NOMO-1 treated with dmso at 0.1 percent for 144 hours (cell line): ENCODE data around the gene PPAN.

Experiments used
- DNase-seq: peaks from one replicate; lab custom pipeline; 2025; ENCODE audit not compliant: unreplicated experiment; lab: John Stamatoyannopoulos, UW

PPAN gene, protein sequence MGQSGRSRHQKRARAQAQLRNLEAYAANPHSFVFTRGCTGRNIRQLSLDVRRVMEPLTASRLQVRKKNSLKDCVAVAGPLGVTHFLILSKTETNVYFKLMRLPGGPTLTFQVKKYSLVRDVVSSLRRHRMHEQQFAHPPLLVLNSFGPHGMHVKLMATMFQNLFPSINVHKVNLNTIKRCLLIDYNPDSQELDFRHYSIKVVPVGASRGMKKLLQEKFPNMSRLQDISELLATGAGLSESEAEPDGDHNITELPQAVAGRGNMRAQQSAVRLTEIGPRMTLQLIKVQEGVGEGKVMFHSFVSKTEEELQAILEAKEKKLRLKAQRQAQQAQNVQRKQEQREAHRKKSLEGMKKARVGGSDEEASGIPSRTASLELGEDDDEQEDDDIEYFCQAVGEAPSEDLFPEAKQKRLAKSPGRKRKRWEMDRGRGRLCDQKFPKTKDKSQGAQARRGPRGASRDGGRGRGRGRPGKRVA

DNA sequence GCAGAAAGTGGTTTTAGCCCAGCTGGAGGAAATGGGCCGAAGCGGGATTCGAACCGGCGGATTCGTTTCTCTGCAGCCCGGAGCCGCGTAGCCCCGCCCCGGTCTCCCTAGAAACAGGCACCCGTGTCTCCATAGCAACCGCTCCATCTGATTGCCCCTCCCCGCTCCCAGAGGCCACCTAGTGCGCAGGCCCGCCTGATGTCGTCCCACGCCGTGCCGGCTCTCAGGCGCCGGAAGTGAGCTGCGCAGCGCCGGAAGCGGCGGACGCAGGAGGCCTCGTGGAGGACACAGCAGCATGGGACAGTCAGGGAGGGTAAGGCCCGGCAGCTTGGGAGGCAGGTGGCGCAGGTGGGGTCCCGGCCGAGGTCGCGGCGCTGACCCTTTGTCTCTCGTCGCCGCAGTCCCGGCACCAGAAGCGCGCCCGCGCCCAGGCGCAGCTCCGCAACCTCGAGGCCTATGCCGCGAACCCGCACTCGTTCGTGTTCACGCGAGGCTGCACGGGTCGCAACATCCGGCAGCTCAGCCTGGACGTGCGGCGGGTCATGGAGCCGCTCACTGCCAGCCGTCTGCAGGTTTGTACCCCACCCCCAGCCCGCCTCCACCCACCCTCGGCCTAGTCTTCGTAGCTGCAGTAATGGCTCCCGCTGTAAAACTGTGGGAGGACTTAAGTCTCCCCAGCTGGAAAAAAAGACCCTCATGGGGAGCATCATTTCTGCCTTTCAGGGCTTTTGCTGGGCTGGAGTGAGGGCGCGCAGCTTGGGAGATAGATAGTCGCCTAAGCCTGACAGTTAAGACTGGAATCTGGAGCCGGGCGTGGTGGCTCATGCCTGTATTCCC is at the start of gene PPAN:
PPAN (plus strand) TSS at position 263 of the 837 bp plus-strand sequence; CDS start at position 296, 33 bp downstream.
- DNase-seq, result peak; percentile 98

DNA sequence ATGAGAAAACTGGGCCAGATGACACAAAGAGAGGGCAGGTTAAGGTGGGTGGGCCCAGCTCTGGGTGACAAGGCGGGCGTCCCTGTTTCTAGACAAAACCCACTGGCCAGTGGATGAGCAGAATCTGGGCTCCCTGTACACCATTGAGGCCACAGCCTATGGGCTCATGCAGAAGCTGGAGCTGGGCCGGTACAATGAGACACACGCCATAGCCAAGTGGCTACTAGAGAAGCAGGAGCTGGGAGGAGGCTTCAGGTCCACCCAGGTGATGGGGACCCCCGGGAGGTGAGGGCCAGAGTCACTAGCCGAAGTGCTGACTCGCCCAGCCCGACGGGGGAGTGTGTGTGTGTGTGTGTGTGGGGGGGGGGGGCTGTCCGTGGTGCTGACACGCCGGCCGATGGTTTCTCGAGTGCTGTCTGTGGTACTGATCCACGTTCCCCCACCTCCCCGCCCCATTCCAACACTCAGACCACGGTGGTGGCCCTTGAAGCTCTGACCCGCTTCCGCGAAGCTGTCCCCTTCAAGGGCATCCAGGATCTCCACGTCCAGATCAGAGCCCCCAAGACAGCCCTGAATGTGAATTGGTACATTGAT is 44.3 kb upstream of the PPAN start:
- DNase-seq, result no peak

DNA sequence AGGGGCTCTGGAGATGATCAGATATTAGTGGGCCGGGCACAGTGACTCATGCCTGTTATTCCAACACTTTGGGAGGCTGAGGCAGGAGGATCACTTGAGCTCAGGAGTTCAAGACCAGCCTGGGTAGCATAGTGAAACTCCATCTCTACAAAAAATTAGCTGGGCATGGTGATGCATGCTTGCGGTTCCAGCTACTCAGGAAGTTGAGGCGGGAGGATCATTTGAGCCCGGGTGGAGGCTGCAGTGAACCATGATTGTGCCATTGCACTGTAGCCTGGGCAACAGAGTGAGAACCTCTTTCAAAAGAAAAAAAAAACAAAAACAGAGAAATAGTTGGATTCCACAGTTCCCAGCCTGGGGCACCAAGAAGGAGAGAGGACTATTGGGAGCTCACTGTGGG is 38.0 kb upstream of the PPAN start:
- no peak for DNase-seq

DNA sequence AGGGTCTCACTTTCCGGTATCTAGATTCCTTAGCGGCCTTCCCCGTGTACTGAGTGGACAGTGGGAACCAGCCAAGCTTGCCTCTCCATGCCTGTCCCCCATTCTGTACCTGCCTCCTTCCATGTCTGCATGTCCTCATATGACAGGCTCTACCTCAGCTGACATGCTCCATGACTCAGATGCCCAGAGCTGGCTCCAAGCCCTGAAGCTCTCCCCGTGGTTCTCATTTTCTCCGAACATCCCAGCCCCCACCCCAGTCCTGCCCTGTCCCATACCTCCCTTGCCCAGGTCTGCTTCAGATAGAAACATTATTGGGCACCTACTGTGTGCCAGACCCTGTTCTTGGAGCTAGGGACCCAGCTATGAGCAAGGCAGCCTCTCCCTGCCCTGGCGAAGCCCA is 37.1 kb upstream of the PPAN start:
- no peak for DNase-seq

DNA sequence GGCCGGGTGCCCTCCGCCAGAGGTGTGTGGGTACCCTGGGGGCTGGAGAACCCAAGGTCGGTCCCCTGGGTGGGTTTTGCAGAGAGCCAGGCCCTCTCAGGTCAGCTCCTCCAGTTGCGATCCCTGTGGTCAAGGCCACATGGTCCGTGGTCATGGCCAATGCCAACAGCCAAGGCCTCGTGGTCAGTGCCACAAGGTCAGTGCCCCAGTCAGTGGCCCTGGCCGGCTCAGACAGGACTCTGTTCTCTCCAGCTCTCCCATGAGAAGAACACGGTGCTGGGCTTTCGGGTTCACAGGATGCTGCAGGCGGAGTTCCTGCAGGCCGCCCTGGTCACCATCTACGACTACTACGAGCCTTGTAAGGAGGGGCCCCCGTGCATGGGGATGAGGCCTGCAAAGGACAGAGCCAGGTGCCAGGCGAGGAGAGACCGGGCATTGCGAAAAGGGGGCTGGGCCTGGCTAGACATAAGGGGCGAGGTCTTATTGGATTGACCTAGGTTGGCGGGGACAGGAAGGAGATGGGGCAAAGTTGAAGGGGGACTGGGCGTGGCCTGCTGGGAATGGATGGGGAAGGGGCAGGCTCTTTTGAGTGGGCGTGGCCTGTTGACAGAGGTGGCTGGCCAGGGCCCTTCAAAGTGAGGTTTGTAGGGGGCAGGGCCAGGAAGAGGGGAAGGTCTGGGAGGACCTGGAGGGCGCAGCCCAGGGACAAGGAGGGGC is 35.3 kb upstream of the PPAN start:
- no peak for DNase-seq

DNA sequence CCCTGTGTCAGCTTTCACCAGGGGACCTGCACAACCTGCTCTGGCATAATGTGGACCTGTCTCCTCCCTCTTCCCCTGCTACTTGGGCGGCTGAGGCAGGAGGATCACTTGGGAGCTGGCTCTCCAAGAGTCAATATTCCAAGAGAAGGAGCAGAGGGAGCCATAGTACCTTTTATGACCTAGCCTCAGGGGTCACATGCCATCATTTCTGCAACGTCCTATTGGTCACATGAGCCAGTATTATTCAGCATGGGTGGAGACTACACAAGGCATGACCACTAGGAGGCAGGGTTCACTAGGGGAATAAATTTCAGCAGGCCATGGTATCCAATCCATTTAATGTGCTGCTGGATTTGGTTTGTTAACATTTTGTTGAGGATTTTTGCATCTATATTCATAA is 32.0 kb upstream of the PPAN start:
- DNase-seq, result no peak

DNA sequence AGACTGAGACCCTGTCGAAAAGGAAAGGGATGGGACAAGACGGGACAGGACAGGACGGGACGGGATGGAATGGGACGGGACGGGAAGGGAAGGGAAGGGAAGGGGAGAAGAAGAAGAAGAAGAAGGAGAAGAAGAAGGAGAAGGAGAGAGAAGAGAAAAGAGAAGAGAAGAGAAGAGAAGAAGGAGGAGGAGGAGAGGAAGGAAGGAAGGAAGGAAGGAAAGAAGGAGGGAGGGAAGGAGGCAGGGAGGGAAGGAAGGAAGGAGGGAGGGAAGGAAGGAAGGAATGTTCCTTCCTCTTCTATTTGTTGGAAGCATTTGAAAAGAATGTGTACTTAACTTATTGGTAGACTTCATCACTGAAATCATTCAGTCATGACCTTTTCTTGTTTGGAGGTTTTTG is 29.6 kb upstream of the PPAN start:
- no peak for DNase-seq

DNA sequence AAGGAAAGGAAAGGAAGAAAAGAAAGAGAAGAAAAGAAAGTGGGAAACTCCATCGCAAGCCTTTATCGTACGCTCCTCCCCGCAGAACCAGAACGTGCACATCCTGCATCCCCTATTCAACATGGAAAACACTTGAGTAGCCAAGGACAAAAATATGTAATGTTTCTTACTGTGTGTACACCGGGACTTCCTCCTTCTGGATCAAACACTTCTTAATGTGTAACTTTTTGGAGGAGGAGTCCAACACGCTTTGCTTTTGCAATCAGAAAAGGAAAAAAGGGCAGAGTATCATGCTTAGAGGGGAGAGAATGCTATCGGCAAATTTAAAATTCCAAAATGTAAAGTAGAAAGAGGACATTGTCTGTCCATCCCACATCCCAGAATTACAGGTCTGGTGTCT is 27.8 kb upstream of the PPAN start:
- DNase-seq, result no peak

DNA sequence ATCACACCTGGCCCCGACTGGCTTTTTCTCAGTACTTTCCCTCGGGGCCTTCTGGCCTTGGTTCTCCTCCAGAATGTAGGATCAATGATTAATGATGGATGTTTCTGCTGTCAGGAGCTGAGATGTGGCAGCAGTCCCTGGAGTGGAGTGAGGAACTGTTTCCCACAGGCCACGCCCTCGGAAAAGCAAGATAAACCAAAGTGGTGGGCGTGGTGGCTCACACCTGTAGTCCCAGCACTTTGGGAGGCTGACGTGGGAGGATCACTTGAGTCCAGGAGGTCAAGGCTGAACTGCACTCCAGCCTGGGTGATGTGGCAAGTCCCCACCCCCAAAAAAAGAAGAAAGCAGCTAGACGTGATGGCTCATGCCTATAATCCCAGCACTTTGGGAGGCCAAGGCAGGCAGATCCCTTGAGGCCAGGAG is 27.1 kb upstream of the PPAN start:
- no peak for DNase-seq

DNA sequence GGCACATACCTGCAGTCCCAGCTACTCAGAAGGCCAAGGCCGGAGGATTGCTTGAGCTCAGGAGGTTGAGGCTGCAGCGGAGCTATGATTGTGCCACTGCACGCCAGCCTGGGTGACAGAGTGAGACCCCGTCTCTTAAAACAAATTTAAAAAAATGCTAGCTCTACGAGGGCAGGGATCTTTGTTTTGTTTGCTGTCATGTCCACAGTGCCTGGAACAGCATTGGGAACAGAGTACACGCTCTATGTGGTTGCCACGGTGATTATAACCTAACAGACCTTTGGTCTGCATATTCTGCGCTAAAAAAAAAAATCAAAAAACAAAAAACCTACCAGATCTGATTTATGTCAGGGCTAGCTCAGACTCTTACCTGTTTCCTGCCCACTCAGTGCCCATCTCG is 22.3 kb upstream of the PPAN start:
- DNase-seq, result no peak

DNA sequence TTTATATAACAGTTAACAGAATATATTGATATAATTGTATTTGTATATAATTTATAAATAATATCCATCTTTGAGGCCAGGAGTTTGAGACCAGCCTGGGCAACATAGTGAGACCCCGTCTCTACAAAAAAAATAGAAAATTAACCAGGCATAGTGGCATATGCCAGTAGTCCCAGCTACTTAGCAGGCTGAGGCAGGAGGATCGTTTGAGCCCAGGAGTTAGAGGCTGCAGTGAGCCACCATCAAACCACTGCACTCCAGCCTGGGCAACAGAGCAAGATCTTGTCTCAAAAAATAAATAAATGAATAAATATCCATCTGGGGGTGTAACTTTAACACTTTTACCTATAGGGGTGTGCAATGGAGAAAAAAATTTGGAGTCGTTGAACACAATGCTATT is 21.4 kb upstream of the PPAN start:
- DNase-seq, result no peak

DNA sequence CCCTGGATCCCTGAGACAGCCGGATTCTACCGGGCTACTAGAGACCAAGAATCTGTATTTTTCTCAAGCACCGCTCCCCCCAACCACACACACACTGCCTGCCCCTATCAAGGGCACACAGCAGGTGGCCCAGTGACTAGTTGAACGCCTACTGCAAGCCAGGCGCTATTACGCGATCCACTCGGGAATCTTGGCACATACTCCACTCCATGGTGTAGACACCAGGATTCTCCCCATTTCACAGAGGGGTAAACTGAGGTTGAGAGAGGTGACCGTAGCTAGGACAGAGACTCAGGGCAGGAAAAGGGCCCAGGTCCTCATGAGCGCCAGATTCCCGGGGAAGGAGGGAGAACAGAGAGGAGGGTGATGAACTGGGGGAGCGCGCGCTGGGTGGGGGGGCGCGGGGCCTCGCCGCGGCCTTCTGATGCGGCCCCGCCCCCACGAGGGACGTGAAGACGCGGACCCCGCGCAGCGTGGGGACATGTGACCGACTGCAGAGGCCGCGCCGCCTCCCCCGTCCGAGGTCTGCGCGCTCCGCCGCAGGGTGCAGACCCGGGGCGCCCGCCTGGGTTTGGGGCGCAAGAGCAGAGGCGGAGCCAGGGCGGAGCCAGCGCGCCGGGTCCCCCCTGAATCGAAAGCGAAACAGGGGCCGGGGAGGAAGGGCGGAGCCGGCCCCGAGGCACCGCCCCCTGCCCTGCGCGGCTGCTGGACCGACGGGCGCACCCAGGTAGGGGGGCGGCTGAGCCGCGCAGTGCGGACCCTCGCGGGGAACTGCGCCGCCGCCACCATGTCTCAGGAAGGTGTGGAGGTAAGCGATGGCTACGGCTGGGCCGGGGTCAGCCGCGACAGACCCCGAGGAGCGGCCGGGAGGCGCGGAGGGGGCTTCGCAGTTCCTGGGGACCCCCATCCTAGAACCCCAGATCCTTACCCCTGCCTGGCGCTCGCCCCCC is 20.2 kb upstream of the PPAN start, which contains the start of gene SHFL:
SHFL (plus strand) TSS at position 677 of the 950 bp plus-strand sequence; CDS start at position 788, 111 bp downstream.
- DNase-seq, result peak; percentile 65

DNA sequence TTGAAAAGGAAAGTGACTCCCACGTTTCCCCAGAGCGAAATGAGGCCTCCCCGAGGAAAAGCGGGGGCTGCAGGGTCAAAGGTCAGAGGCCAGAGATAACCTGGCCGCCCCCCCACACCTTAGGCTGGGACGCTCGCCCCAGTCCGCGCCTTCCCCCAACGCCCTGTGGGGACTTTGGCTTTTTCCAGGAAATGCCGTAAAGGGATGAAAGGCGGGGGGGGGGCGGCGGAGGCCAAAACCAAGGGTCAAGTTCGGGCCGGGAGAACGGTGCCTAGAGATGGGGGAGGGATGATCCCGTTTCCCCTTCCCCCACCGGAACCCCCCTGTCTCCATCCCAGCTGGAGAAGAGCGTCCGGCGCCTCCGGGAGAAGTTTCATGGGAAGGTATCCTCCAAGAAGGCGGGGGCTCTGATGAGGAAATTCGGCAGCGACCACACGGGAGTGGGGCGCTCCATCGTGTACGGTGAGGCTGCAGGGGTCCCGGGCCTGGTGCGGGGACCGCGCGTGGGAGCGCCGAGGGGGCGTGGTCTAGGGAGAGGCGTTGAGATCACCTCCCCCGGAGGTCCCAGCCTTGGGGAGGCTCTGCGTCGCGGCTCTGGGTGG is 19.5 kb upstream of the PPAN start:
- DNase-seq, result no peak

DNA sequence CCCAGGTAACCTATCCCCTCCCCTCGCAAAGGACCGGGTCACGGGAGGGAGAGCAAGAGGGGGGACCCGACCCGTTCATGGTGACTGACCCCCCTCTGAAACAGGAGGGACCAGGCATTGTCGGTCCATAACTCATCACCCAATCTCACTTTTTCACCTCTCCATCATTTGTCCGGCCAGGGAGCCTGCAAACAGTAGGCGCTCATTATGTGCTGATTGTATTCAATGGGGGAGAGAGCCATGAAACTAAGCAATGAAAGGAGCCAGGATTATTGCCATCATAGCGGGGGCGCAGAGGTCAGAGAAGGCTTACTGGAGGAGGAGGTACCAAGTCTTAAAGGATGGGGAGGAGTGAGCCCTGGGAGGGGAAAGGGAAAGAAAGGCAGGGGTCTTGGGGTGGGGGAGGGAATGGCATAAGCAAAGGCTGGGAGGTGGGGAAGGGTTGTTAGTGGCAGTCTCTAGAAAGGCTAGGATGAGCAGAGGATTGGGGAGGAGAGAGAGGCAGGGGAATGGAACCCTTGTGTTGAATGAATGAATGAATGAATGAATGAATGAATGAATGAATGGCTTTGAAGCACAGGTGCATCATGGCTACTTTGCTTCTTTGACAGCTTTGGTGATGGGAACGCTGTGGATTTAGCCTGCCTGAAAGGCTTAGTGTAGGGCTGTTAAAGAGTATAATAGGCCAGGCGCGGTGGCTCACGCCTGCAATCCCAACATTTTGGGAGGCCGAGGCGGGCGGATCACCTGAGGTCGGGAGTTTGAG is 18.7 kb upstream of the PPAN start:
- DNase-seq, result no peak

DNA sequence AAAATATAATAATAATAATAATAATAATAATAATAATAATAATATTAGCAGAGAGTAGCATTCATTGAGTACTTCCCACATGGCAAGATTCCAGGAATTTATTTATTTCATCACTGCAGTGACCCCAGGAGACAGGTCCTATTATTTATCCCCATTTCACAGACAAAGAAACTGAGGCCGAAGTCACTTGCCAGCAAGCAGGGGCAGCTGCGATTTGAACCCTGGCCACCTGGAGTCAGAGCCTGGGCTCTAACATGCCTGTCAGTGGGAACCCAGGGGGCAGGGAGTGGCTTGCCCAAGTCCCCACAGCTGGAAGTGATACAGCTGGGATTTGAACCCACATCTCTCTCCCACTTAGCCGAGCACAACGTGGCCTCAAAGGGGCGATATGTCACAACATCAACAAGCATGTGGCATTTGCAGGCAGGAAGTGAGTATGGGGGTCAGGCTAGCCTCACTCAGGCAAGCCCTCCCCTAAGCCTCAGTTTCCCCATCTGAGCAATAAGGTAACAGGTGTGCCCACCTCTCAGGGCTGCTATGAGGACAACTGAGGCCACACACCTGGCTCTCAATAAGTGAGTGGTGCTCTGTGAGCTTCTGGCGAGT is 17.1 kb upstream of the PPAN start:
- DNase-seq, result no peak

DNA sequence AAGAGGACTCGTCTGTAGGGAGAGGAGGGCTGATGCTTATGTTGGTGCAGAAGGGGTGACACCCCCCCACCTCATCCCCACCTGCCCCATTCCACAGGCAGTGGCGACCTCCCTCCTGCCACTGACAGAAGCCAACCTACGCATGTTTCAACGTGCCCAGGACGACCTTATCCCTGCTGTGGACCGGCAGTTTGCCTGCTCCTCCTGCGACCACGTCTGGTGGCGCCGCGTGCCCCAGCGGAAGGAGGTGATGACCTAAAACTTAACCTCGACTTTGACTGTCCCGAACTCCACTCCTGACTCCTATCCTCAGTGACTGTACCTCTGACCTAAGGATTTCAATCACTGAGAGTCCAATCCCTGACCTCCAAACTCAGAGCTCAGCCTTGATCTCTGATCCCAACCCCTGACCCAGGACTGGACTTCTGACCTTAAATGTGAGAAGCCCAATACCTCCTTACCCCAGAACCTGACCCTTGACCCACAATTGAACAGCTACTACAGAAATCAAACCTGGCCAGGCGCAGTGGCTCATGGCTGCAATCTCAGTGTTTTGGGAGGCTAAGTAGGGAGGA is 16.3 kb upstream of the PPAN start:
- no peak for DNase-seq

DNA sequence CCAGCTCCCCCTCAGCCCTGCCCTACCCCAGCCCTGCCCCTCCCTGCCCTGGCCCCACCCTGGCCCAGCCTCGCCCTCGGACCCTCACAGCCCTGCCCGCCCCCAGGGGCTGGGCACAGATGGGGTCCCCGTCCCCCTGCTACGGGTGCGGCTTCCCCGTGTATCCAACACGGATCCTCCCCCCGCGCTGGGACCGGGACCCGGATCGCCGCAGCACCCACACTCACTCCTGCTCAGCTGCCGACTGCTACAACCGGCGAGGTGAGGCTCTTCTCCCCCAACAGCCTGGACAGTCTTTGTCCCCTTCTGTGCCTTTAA is 14.8 kb upstream of the PPAN start:
- DNase-seq, result no peak
